Measurements from ENCODE around the gene ZNF398. TPM values are rescaled to one million over a fixed set of nuclear protein-coding genes. Genes with fewer than 3 reads are reported as not detected.

ZNF398 gene
- polyA plus RNA-seq, 1 donor from 2014 or later: 8.6 TPM

DNA sequence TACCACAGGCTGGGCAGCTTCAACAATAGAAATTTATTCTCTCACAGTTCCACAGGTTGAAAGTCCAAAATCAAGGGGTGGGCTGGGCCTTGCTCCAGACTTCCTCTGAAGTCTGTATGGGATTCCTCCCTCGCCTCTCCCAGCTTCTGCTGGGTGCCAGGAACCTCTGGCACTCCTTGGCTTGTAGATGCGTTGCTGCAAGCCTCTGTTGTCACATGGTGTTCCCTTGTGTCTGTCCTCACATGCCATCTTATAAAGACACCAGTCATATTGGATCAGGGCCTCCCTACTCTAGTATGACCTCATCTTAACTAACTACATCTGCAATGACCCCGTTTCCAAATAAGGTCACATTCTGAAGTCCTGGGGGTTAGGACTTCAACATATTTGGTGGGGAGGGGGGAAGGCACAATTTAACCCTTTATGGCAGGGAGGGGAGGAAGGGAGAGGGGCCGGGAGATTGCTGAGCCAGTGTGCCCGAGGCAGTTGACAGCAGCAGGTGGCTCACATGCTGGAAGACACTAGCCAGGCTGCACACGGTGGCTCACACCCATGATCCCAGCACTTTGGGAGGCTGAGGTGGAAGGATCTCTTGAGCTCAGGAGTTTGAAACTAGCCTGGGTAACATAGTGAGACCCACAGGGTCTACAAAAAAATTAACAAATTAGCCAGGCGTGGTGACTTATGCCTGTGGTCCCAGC, 66.9 kb downstream of the ZNF398 start:
- Histone ChIP-seq H3K9me2 (ENCODE audit: insufficient read depth, low read length) (no peaks in the 10 kb centered on the region), H3K36me3 (ENCODE audit: insufficient read depth, low read length) (peaks cover 5% of the 10 kb centered on the region), H3K4me2 (ENCODE audit: low read length) (no peak overlapping the region), H2AFZ (ENCODE audit: low read depth, low read length) (no peak overlapping the region), H3K27me3 (ENCODE audit: insufficient read depth, low read depth, low read length) (no peaks in the 10 kb centered on the region), H3K9me3 (ENCODE audit: low read length) (no peaks in the 10 kb centered on the region), H3K27ac (ENCODE audit: low read length) (no peak overlapping the region), H4K20me1 (ENCODE audit: insufficient read depth) (no peaks in the 10 kb centered on the region), H3K79me2 (replicated peaks; ENCODE audit: insufficient read depth, low read length) (no peaks in the 10 kb centered on the region), H3K9ac (ENCODE audit: low read length) (no peak overlapping the region), H3K4me3 (ENCODE audit: low read length) (no peak overlapping the region), H3F3A (ENCODE audit: insufficient read depth, low read length, poor library complexity, severe bottlenecking) (no peaks in the 10 kb centered on the region)
- TF ChIP-seq TAF1 (IDR thresholded peaks at IDR 0.05; ENCODE audit: low read depth): no peak

DNA sequence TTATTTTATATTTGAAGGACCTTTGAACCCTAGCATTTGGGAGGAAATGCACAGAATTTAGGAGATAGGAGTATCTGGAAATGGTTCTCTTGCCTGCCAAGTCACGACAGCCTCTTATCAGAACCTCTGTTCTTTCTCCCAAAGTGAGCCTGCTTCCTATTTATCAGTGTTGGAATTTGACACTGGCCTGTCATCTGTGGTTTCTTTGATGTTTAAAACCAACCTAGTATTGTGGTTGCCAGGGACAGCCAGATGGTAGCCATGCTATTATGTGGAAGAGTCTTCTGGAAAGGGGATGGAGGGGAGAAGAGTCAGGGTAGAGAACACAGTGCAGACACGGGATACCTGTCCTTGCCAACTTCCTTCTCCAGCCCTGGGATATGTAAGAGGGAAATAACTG, 69.1 kb downstream of the ZNF398 start:
- Histone ChIP-seq H4K20me1 (ENCODE audit: insufficient read depth) (no peaks in the 10 kb centered on the region), H3K4me2 (ENCODE audit: low read length) (no peak overlapping the region), H2AFZ (ENCODE audit: low read depth, low read length) (no peak overlapping the region), H3K36me3 (ENCODE audit: insufficient read depth, low read length) (peaks cover 3% of the 10 kb centered on the region), H3K9me3 (ENCODE audit: low read length) (no peaks in the 10 kb centered on the region), H3K27ac (ENCODE audit: low read length) (no peak overlapping the region), H3K9ac (ENCODE audit: low read length) (no peak overlapping the region), H3K9me2 (ENCODE audit: insufficient read depth, low read length) (no peaks in the 10 kb centered on the region), H3K79me2 (replicated peaks; ENCODE audit: insufficient read depth, low read length) (no peaks in the 10 kb centered on the region), H3F3A (ENCODE audit: insufficient read depth, low read length, poor library complexity, severe bottlenecking) (no peaks in the 10 kb centered on the region), H3K4me3 (ENCODE audit: low read length) (no peak overlapping the region), H3K27me3 (ENCODE audit: insufficient read depth, low read depth, low read length) (no peaks in the 10 kb centered on the region)
- TF ChIP-seq, protein P1, sequence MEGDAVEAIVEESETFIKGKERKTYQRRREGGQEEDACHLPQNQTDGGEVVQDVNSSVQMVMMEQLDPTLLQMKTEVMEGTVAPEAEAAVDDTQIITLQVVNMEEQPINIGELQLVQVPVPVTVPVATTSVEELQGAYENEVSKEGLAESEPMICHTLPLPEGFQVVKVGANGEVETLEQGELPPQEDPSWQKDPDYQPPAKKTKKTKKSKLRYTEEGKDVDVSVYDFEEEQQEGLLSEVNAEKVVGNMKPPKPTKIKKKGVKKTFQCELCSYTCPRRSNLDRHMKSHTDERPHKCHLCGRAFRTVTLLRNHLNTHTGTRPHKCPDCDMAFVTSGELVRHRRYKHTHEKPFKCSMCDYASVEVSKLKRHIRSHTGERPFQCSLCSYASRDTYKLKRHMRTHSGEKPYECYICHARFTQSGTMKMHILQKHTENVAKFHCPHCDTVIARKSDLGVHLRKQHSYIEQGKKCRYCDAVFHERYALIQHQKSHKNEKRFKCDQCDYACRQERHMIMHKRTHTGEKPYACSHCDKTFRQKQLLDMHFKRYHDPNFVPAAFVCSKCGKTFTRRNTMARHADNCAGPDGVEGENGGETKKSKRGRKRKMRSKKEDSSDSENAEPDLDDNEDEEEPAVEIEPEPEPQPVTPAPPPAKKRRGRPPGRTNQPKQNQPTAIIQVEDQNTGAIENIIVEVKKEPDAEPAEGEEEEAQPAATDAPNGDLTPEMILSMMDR (IDR thresholded peaks at IDR 0.05; ENCODE audit: poor library complexity, severe bottlenecking): no peak
- TF ChIP-seq, protein P2, sequence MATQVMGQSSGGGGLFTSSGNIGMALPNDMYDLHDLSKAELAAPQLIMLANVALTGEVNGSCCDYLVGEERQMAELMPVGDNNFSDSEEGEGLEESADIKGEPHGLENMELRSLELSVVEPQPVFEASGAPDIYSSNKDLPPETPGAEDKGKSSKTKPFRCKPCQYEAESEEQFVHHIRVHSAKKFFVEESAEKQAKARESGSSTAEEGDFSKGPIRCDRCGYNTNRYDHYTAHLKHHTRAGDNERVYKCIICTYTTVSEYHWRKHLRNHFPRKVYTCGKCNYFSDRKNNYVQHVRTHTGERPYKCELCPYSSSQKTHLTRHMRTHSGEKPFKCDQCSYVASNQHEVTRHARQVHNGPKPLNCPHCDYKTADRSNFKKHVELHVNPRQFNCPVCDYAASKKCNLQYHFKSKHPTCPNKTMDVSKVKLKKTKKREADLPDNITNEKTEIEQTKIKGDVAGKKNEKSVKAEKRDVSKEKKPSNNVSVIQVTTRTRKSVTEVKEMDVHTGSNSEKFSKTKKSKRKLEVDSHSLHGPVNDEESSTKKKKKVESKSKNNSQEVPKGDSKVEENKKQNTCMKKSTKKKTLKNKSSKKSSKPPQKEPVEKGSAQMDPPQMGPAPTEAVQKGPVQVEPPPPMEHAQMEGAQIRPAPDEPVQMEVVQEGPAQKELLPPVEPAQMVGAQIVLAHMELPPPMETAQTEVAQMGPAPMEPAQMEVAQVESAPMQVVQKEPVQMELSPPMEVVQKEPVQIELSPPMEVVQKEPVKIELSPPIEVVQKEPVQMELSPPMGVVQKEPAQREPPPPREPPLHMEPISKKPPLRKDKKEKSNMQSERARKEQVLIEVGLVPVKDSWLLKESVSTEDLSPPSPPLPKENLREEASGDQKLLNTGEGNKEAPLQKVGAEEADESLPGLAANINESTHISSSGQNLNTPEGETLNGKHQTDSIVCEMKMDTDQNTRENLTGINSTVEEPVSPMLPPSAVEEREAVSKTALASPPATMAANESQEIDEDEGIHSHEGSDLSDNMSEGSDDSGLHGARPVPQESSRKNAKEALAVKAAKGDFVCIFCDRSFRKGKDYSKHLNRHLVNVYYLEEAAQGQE (IDR thresholded peaks at IDR 0.05; ENCODE audit: borderline replicate concordance): no peak
- TF ChIP-seq EP300 (conservative IDR thresholded peaks at IDR 0.05; ENCODE audit: poor library complexity, severe bottlenecking) (no peak), EZH2 (IDR thresholded peaks at IDR 0.05; ENCODE audit: borderline replicate concordance, insufficient read depth, low read length, poor library complexity, severe bottlenecking) (no peak), TAF1 (IDR thresholded peaks at IDR 0.05; ENCODE audit: low read depth) (no peak), SMC3 (conservative IDR thresholded peaks at IDR 0.05; ENCODE audit: poor library complexity) (no peak), POLR2AphosphoS5 (IDR thresholded peaks at IDR 0.05) (no peak), MXI1 (conservative IDR thresholded peaks at IDR 0.05; ENCODE audit: poor library complexity, severe bottlenecking) (no peak), RAD21 (conservative IDR thresholded peaks at IDR 0.05) (no peak)
